Upper lobe of left lung (tissue), 4 donors: Measurements from ENCODE around the gene UXS1.

ENCODE experiments used
- CTCF ChIP-seq, 6 experiments: fragments of 450-650 bp in 4 of 6; fragments of 200-600 bp in 2 of 6; sonication (generic) in 2 of 6; IDR thresholded peaks; one replicate each; pipeline ENCODE4 v1.5.1; 2016 to 2019; ENCODE audit warnings: antibody characterized with exemption in 6 of 6
- POLR2A ChIP-seq, 4 donors: fragments of 450-650 bp; IDR thresholded peaks; one replicate each; pipeline ENCODE4 v1.5.1; 2016 to 2017; ENCODE audit warnings: antibody characterized with exemption in 4 of 4, mild to moderate bottlenecking in 2 of 4
- POLR2AphosphoS5 ChIP-seq, 2 donors: sonication (generic); formaldehyde crosslinking; IDR thresholded peaks; one replicate each; pipeline ENCODE4 v1.5.1; 2017; ENCODE audit warnings: antibody characterized with exemption in 2 of 2

- TF ChIP-seq CTCF (IDR thresholded peaks at IDR 0.05) (no peak), POLR2A (IDR thresholded peaks at IDR 0.05) (no peak), POLR2AphosphoS5 (IDR thresholded peaks at IDR 0.05) (no peak)
These were observed 40.3 kb downstream of the UXS1 start for GRCh38 chr2:106153781-106154180.
